Astrocyte (in vitro differentiated cells and primary cell): ENCODE measurements around the gene C9.
"Not testable (repeated sequence)": the region's sequence is repeated elsewhere in the genome, so short reads cannot be mapped to it uniquely, and the experiment has no call there.

Experiments used
- EZH2 ChIP-seq: IDR thresholded peaks from 2 replicates; pipeline ENCODE4 v1.6.1; 2012; ENCODE audit warnings: mild to moderate bottlenecking, low read length, inconsistent platforms; ENCODE audit not compliant: insufficient read depth
- TF ChIP-seq, protein P1 (sequence below): IDR thresholded peaks from 2 replicates; pipeline ENCODE4 v1.5.1; 2011; ENCODE audit warnings: low read depth, mild to moderate bottlenecking, inconsistent platforms, low read length, moderate library complexity; ENCODE audit not compliant: insufficient read depth

- TF ChIP-seq, protein P1, sequence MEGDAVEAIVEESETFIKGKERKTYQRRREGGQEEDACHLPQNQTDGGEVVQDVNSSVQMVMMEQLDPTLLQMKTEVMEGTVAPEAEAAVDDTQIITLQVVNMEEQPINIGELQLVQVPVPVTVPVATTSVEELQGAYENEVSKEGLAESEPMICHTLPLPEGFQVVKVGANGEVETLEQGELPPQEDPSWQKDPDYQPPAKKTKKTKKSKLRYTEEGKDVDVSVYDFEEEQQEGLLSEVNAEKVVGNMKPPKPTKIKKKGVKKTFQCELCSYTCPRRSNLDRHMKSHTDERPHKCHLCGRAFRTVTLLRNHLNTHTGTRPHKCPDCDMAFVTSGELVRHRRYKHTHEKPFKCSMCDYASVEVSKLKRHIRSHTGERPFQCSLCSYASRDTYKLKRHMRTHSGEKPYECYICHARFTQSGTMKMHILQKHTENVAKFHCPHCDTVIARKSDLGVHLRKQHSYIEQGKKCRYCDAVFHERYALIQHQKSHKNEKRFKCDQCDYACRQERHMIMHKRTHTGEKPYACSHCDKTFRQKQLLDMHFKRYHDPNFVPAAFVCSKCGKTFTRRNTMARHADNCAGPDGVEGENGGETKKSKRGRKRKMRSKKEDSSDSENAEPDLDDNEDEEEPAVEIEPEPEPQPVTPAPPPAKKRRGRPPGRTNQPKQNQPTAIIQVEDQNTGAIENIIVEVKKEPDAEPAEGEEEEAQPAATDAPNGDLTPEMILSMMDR = not testable (repeated sequence)
- not testable (repeated sequence) for TF ChIP-seq EZH2
Measured at GRCh38 chr5:39272869-39273231, 91.4 kb downstream of the C9 start.
